Activated CD4-positive, alpha-beta T cell treated with anti-CD3 and anti-CD28 coated beads for 48 hours (primary cell): ENCODE data around the gene KITLG.
"Not testable (repeated sequence)": the region's sequence is repeated elsewhere in the genome, so short reads cannot be mapped to it uniquely, and the experiment has no call there.

ENCODE experiments used
- DNase-seq: peaks from one replicate; pipeline ENCODE4 v3.0.0-alpha.2; 2020

KITLG gene

GRCh38 chr12:88472248-88472647, 108.0 kb downstream of the KITLG start:
- no peak for DNase-seq

GRCh38 chr12:88471331-88472045, 108.8 kb downstream of the KITLG start:
- no peak for DNase-seq

GRCh38 chr12:88469154-88469553, 111.1 kb downstream of the KITLG start:
- no peak for DNase-seq

GRCh38 chr12:88468581-88468980, 111.7 kb downstream of the KITLG start:
- no peak for DNase-seq

- DNase-seq = not testable (repeated sequence)
Observed at GRCh38 chr12:88466708-88467107, 113.6 kb downstream of the KITLG start.

- DNase-seq = no peak
Observed at GRCh38 chr12:88458327-88458726, 121.9 kb downstream of the KITLG start.

GRCh38 chr12:88453323-88453722, 126.9 kb downstream of the KITLG start:
- DNase-seq = no peak

- no peak for DNase-seq
Observed at GRCh38 chr12:88451205-88451604, 129.1 kb downstream of the KITLG start.

GRCh38 chr12:88450136-88450535, 130.1 kb downstream of the KITLG start:
- no peak for DNase-seq

- no peak for DNase-seq
Observed at GRCh38 chr12:88448337-88448915, 131.8 kb downstream of the KITLG start.

- no peak for DNase-seq
Observed at GRCh38 chr12:88445705-88446394, 134.4 kb downstream of the KITLG start.

GRCh38 chr12:88444481-88444880, 135.8 kb downstream of the KITLG start:
- no peak for DNase-seq
